DOHH2 (cell line): Measurements from ENCODE around the gene RAB33A.

Experiments
- H3F3A ChIP-seq: fragments of 200-600 bp; sonication (generic), shearing (Covaris generic); 2 replicates; pipeline ENCODE4 v1.6.0; 2016; ENCODE audit warnings: antibody characterized with exemption, mild to moderate bottlenecking; ENCODE audit not compliant: control insufficient read depth, insufficient read depth
- H3K27ac ChIP-seq: fragments of 200-600 bp; sonication (generic); 2 replicates; pipeline ENCODE4 v1.5.1; 2014; ENCODE audit warnings: low read depth, mild to moderate bottlenecking, low read length, moderate library complexity
- H3K27me3 ChIP-seq: fragments of 200-600 bp; sonication (generic); 2 replicates; pipeline ENCODE4 v1.6.1; 2014; ENCODE audit warnings: mild to moderate bottlenecking, low read length, mixed read lengths; ENCODE audit not compliant: control insufficient read depth
- H3K36me3 ChIP-seq: fragments of 200-600 bp; sonication (generic); 2 replicates; pipeline ENCODE4 v1.6.1; 2014; ENCODE audit warnings: mild to moderate bottlenecking, low read length, moderate library complexity, mixed read lengths; ENCODE audit not compliant: control insufficient read depth
- H3K4me1 ChIP-seq: fragments of 200-600 bp; sonication (generic); 2 replicates; pipeline ENCODE4 v1.6.1; 2014; ENCODE audit warnings: mild to moderate bottlenecking, low read length, mixed read lengths; ENCODE audit not compliant: control insufficient read depth
- H3K4me2 ChIP-seq: fragments of 200-600 bp; sonication (generic); 2 replicates; pipeline ENCODE4 v1.6.0; 2014; ENCODE audit warnings: mild to moderate bottlenecking, low read length, moderate library complexity
- H3K4me3 ChIP-seq: fragments of 200-600 bp; sonication (generic); 2 replicates; pipeline ENCODE4 v1.5.1; 2014; ENCODE audit warnings: mild to moderate bottlenecking, low read length, mixed read lengths
- H3K79me2 ChIP-seq: fragments of 200-600 bp; sonication (generic); 2 replicates; pipeline ENCODE4 v1.6.1; 2014; ENCODE audit warnings: mild to moderate bottlenecking, low read length, mixed read lengths; ENCODE audit not compliant: control insufficient read depth
- H3K9me2 ChIP-seq: fragments of 200-600 bp; sonication (generic); replicated peaks from 2 replicates; pipeline ENCODE4 v1.6.1; 2014; ENCODE audit warnings: mild to moderate bottlenecking, low read length, mixed read lengths; ENCODE audit not compliant: control insufficient read depth
- H3K9me3 ChIP-seq: fragments of 200-600 bp; sonication (generic); 2 replicates; pipeline ENCODE4 v1.6.1; 2014; ENCODE audit warnings: antibody characterized with exemption, low read length, mixed read lengths; ENCODE audit not compliant: control insufficient read depth, insufficient read depth
- H4K20me1 ChIP-seq: fragments of 200-600 bp; sonication (generic); 2 replicates; pipeline ENCODE4 v1.6.0; 2014; ENCODE audit warnings: low read depth, mild to moderate bottlenecking, antibody characterized with exemption, low read length, moderate library complexity; ENCODE audit not compliant: control insufficient read depth, insufficient read depth
- CTCF ChIP-seq: fragments of 200-600 bp; sonication (generic); IDR thresholded peaks from one replicate; pipeline ENCODE4 v1.5.1; 2014; ENCODE audit warnings: antibody characterized with exemption, mild to moderate bottlenecking, low read depth, low read length; ENCODE audit not compliant: poor library complexity, severe bottlenecking
- EZH2phosphoT487 ChIP-seq: fragments of 200-600 bp; sonication (generic); IDR thresholded peaks from 2 replicates; pipeline ENCODE4 v1.6.1; 2017; ENCODE audit warnings: borderline replicate concordance, mild to moderate bottlenecking, antibody characterized with exemption, low read length, moderate library complexity, mixed read lengths

RAB33A gene

GRCh38 chrX:130162094-130162735 lies 9.5 kb upstream of the RAB33A start:
- Histone ChIP-seq H3K79me2 (peaks cover 71% of the 10 kb centered on the region), H3K9me2 (no peaks in the 10 kb centered on the region), H3K4me3 (no peak overlapping the region), H3K36me3 (no peaks in the 10 kb centered on the region), H3K27ac (no peak overlapping the region), H3K9me3 (no peaks in the 10 kb centered on the region), H3K27me3 (no peaks in the 10 kb centered on the region), H3K4me2 (no peak overlapping the region), H3K4me1 (peaks cover 16% of the 10 kb centered on the region), H3F3A (no peaks in the 10 kb centered on the region), H4K20me1 (no peaks in the 10 kb centered on the region)
- TF ChIP-seq EZH2phosphoT487 (no peak), CTCF (no peak)

- TF ChIP-seq EZH2phosphoT487 (no peak), CTCF (no peak)
- Histone ChIP-seq H3K9me3 (no peaks in the 10 kb centered on the region), H3K27me3 (no peaks in the 10 kb centered on the region), H3F3A (no peaks in the 10 kb centered on the region), H3K4me3 (no peak overlapping the region), H3K4me2 (peak overlapping the region; percentile 10; the same call in 1 of the 2 replicates), H3K79me2 (peaks cover 79% of the 10 kb centered on the region), H3K36me3 (no peaks in the 10 kb centered on the region), H3K27ac (no peak overlapping the region), H4K20me1 (no peaks in the 10 kb centered on the region), H3K4me1 (peaks cover 24% of the 10 kb centered on the region), H3K9me2 (no peaks in the 10 kb centered on the region)
These were observed 8.4 kb upstream of the RAB33A start for GRCh38 chrX:130163398-130163797.

- Histone ChIP-seq H3K9me3 (no peaks in the 10 kb centered on the region), H3K27me3 (no peaks in the 10 kb centered on the region), H3K4me2 (peak overlapping the region; percentile 86), H3K4me1 (peaks cover 35% of the 10 kb centered on the region), H4K20me1 (no peaks in the 10 kb centered on the region), H3K36me3 (no peaks in the 10 kb centered on the region), H3K27ac (peak overlapping the region; percentile 86), H3K4me3 (peak overlapping the region; percentile 81), H3F3A (no peaks in the 10 kb centered on the region), H3K9me2 (no peaks in the 10 kb centered on the region), H3K79me2 (peaks cover 67% of the 10 kb centered on the region)
- TF ChIP-seq CTCF (no peak), EZH2phosphoT487 (no peak)
These were observed 6.5 kb upstream of the RAB33A start for GRCh38 chrX:130165181-130165702.
